Ishikawa (cell line): ENCODE results near the gene CUEDC1.

ENCODE experiments used
- CEBPB ChIP-seq: IDR thresholded peaks from 2 replicates; pipeline ENCODE4 v1.6.1; 2012
- CREB1 ChIP-seq: IDR thresholded peaks from 2 replicates; pipeline ENCODE4 v1.6.1; 2012; ENCODE audit warnings: low read depth
- EGR1 ChIP-seq: IDR thresholded peaks from 2 replicates; pipeline ENCODE4 v1.6.1; 2012
- EP300 ChIP-seq: IDR thresholded peaks from 2 replicates; pipeline ENCODE4 v1.6.1; 2012; ENCODE audit warnings: borderline replicate concordance
- FOXM1 ChIP-seq: IDR thresholded peaks from 2 replicates; pipeline ENCODE4 v1.6.1; 2012; ENCODE audit warnings: low read depth, borderline replicate concordance
- NFIC ChIP-seq: IDR thresholded peaks from 2 replicates; pipeline ENCODE4 v1.6.1; 2012
- RAD21 ChIP-seq: IDR thresholded peaks from 2 replicates; pipeline ENCODE4 v1.6.1; 2012; ENCODE audit warnings: low read depth
- TAF1 ChIP-seq: IDR thresholded peaks from 2 replicates; pipeline ENCODE4 v1.6.1; 2012; ENCODE audit warnings: low read depth, mild to moderate bottlenecking
- TCF12 ChIP-seq: IDR thresholded peaks from 2 replicates; pipeline ENCODE4 v1.6.1; 2012; ENCODE audit warnings: low read depth
- TEAD4 ChIP-seq: IDR thresholded peaks from 2 replicates; pipeline ENCODE4 v1.6.1; 2012
- YY1 ChIP-seq: IDR thresholded peaks from 2 replicates; pipeline ENCODE4 v1.6.1; 2012; ENCODE audit warnings: low read depth
- ZBTB7A ChIP-seq: IDR thresholded peaks from 2 replicates; pipeline ENCODE4 v1.6.1; 2012; ENCODE audit warnings: low read depth
- TF ChIP-seq, protein P1 (sequence below): IDR thresholded peaks from 2 replicates; pipeline ENCODE4 v1.6.1; 2012
- TF ChIP-seq, protein P2 (sequence below): IDR thresholded peaks from 2 replicates; pipeline ENCODE4 v1.6.1; 2012; ENCODE audit warnings: low read depth, mild to moderate bottlenecking
- TF ChIP-seq, protein P3 (sequence below): IDR thresholded peaks from 2 replicates; pipeline ENCODE4 v1.6.1; 2012

Gene CUEDC1

DNA sequence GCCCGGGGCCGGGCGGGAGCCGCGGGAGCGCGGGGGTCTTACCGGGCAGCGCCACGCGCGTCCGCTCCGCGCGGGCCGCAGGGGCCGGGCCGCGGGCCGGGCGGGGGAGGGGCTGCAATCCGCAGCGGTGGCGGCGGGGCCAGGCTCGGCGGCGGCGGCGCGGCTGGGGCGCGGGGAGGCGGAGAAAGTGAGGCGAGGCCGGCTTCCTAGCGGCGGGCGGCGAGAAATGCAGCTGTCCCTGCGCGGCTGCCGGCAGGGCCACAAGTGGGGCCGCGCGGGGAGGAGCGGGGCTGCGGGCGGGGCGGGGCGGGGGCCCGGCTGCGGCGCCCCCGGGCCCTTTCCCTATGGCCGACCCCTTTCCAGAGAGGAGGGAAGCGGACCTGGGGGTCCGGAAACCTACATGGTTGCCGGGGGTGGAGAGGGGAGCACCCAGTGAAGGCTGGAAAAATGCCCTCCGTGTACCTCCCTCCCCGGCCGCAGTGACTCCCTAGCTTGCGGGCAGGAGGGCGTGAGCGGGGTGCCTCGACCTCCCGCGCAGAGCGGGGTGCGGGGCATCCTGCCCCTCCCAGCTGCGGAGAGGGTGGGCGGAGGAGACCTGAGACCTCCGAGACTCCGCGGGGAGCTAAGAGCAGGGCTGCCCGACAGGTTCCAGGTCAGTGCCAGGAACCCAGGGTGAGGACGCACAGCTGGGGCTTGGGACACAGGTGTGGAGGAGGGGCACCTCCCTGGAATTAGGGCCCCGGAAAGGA, at the start of gene CUEDC1:
TSS of gene CUEDC1 (minus strand) at position 230 of the 749 bp plus-strand sequence. CDS start 69,848 bp downstream, outside the sequence.
- TF ChIP-seq TCF12: peak; percentile 94
- TF ChIP-seq EP300: peak; percentile 88
- TF ChIP-seq, protein P1, sequence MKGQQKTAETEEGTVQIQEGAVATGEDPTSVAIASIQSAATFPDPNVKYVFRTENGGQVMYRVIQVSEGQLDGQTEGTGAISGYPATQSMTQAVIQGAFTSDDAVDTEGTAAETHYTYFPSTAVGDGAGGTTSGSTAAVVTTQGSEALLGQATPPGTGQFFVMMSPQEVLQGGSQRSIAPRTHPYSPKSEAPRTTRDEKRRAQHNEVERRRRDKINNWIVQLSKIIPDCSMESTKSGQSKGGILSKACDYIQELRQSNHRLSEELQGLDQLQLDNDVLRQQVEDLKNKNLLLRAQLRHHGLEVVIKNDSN: peak; percentile 19; the same call in 1 of the 2 replicates
- no peak for TF ChIP-seq YY1
- peak; percentile 86 for TF ChIP-seq NFIC
- TF ChIP-seq CREB1: no peak
- peak; percentile 47 for TF ChIP-seq TEAD4
- peak; percentile 65; the same call in 1 of the 2 replicates for TF ChIP-seq FOXM1
- TF ChIP-seq, protein P2, sequence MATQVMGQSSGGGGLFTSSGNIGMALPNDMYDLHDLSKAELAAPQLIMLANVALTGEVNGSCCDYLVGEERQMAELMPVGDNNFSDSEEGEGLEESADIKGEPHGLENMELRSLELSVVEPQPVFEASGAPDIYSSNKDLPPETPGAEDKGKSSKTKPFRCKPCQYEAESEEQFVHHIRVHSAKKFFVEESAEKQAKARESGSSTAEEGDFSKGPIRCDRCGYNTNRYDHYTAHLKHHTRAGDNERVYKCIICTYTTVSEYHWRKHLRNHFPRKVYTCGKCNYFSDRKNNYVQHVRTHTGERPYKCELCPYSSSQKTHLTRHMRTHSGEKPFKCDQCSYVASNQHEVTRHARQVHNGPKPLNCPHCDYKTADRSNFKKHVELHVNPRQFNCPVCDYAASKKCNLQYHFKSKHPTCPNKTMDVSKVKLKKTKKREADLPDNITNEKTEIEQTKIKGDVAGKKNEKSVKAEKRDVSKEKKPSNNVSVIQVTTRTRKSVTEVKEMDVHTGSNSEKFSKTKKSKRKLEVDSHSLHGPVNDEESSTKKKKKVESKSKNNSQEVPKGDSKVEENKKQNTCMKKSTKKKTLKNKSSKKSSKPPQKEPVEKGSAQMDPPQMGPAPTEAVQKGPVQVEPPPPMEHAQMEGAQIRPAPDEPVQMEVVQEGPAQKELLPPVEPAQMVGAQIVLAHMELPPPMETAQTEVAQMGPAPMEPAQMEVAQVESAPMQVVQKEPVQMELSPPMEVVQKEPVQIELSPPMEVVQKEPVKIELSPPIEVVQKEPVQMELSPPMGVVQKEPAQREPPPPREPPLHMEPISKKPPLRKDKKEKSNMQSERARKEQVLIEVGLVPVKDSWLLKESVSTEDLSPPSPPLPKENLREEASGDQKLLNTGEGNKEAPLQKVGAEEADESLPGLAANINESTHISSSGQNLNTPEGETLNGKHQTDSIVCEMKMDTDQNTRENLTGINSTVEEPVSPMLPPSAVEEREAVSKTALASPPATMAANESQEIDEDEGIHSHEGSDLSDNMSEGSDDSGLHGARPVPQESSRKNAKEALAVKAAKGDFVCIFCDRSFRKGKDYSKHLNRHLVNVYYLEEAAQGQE: no peak
- TF ChIP-seq, protein P3, sequence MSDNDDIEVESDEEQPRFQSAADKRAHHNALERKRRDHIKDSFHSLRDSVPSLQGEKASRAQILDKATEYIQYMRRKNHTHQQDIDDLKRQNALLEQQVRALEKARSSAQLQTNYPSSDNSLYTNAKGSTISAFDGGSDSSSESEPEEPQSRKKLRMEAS: peak; percentile 36; the same call in 1 of the 2 replicates
- peak; percentile 19; the same call in 1 of the 2 replicates for TF ChIP-seq RAD21
- TF ChIP-seq ZBTB7A: peak; percentile 91
- TF ChIP-seq CEBPB: no peak
- TF ChIP-seq TAF1: peak; percentile 46
- peak; percentile 66 for TF ChIP-seq EGR1

DNA sequence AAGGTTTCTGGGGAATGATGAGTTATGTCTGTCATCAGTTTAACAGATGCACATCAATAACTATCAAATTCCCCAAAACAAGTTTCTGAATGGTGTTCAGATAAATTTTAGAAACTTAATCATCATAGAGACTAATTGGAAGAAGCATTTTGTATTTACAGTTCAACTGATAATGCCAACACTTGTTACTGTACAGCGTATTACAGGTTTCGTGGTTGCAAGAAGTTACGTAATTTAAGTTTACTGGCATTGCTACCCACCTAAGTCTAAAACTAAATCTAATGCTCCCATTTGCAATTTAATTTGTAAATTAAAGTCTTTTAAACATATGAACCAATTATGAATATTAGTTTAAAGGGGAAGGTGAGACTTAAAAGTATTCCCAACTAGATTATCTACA, 48.8 kb upstream of the CUEDC1 start:
- TF ChIP-seq EP300: no peak
- no peak for TF ChIP-seq EGR1
- no peak for TF ChIP-seq ZBTB7A
- no peak for TF ChIP-seq NFIC

DNA sequence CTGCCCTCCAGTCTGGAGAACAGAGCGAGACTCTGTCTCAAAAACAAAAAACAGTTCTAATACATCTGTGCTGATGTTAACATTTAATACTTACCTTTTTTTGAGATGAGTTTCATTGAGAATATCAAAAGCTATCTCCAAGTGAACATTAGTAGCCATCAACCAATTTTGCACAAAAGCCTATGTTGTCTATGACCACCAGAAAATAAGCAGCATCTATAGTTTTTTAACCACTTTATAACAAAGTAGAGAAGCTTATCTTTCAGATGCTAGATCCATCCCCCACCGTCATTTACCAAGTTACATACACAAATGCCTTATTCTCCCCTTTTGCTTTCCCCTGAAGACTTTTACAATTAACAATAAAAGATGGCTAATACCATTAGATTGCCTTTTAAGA, 47.8 kb upstream of the CUEDC1 start:
- TF ChIP-seq RAD21 (no peak), TEAD4 (no peak)
- TF ChIP-seq, protein P1: no peak

DNA sequence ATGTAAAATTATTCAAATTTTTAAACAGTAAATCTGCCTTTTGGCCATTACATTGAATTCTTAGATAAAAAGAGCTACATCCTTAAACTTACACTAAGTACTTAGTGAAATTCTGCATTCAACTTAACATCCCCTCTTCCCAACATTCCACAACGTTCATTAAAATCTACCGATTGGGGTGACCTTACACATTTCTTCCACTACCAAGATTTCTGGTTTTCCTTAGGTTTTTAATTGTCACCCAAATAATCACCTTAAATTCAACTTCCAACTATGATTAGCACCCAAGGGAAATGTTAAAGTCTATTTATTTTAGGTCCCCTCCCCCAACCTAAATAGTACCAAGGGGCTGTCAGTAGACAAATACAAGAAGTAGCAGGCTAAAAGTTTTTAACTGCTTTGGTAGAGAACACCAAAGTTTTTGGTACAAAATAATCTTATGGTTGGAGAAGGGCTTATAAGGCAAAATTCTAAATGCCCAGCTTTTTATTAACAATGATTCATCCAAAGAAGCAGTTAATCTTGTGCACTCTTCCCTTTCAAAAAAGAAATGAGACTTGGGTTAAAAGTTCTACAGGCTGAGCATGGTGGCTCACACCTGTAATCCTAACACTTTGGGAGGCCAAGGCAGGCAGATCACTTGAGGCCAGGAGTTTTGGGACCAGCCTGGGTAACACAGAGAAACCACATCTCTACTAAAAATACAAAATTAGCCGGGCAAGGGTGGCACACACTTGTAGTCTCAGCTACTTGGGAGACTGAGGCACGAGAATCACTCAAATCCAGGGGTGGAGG, 47.1 kb upstream of the CUEDC1 start:
- no peak for TF ChIP-seq NFIC

GRCh38 chr17:58001461-58002124, 46.4 kb upstream of the CUEDC1 start:
- TF ChIP-seq TEAD4 (no peak), YY1 (no peak), EP300 (no peak), EGR1 (no peak), ZBTB7A (no peak), CEBPB (no peak), RAD21 (no peak), TAF1 (no peak), NFIC (no peak), FOXM1 (no peak), TCF12 (no peak), CREB1 (no peak)
- TF ChIP-seq, protein P2: no peak
- TF ChIP-seq, protein P1: no peak
- TF ChIP-seq, protein P3: no peak
